ENCODE measurements around the gene SOWAHD. TPM values are rescaled to one million over a fixed set of nuclear protein-coding genes. Genes with fewer than 3 reads are reported as not detected.
"Not testable (repeated sequence)": the region's sequence is repeated elsewhere in the genome, so short reads cannot be mapped to it uniquely, and the experiment has no call there.

SOWAHD gene
- total RNA-seq, 1 donor from 2014 or later = 0.33 TPM

DNA sequence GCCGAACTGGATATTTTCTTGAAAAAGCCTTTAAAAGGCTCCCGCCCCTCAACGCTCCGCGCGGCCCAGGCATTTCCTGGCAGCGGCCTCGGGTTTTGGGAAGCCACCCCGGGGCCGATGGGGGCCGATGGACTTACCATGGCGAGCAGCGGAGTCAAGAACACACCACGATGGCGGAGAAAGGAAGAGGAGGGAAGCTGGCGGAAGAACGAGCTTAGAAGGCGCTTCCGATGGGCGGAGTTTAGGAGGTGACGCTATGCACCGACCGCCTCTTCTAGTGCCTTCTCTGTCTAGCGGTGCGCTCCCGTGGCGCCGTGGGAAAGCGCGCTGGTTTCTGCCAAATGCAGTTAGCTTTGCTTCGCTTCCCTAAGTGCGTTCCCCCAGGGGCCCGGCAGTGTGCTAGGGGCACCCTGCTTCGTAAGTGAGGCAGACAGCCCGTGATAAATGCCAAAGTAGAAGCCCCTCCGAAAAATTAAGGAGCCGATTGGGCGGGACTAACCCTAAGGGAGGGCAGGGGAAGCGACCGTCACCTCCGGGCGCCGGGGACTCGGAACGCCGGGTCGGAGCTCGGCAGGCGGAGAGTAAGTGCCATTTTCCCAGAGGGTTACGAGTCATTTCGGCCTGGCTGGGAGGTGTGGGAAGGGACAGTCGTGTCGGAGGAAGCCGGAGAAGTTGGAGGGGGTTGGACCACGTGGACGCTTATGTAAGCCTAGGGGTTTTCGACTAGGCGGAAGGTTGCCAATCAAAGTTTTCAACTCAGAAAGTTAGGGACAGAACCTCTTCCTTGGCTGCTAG is 33.2 kb downstream of the SOWAHD start, which contains the start of gene RPL39:
RPL39 (minus strand) TSS at position 194 of the 795 bp plus-strand sequence; CDS start at position 140, 54 bp downstream.
- Histone ChIP-seq H3K9me3 (replicated peaks) (no peaks in the 10 kb centered on the region), H3K4me1 (peaks cover 51% of the 10 kb centered on the region), H3K36me3 (peaks cover 12% of the 10 kb centered on the region), H3K4me3 (peak within 1 kb of the TSS; percentile 70), H3K27me3 (ENCODE audit: low read depth) (no peaks in the 10 kb centered on the region), H3K27ac (replicated peaks) (peak within 1 kb of the TSS; percentile 98)
- DNase-seq = peak; percentile 84
- intact Hi-C loops (cut with micrococcal nuclease) = no loop called here
- TF ChIP-seq, protein P1, sequence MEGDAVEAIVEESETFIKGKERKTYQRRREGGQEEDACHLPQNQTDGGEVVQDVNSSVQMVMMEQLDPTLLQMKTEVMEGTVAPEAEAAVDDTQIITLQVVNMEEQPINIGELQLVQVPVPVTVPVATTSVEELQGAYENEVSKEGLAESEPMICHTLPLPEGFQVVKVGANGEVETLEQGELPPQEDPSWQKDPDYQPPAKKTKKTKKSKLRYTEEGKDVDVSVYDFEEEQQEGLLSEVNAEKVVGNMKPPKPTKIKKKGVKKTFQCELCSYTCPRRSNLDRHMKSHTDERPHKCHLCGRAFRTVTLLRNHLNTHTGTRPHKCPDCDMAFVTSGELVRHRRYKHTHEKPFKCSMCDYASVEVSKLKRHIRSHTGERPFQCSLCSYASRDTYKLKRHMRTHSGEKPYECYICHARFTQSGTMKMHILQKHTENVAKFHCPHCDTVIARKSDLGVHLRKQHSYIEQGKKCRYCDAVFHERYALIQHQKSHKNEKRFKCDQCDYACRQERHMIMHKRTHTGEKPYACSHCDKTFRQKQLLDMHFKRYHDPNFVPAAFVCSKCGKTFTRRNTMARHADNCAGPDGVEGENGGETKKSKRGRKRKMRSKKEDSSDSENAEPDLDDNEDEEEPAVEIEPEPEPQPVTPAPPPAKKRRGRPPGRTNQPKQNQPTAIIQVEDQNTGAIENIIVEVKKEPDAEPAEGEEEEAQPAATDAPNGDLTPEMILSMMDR (IDR thresholded peaks at IDR 0.05; ENCODE audit: borderline replicate concordance) = no peak

DNA sequence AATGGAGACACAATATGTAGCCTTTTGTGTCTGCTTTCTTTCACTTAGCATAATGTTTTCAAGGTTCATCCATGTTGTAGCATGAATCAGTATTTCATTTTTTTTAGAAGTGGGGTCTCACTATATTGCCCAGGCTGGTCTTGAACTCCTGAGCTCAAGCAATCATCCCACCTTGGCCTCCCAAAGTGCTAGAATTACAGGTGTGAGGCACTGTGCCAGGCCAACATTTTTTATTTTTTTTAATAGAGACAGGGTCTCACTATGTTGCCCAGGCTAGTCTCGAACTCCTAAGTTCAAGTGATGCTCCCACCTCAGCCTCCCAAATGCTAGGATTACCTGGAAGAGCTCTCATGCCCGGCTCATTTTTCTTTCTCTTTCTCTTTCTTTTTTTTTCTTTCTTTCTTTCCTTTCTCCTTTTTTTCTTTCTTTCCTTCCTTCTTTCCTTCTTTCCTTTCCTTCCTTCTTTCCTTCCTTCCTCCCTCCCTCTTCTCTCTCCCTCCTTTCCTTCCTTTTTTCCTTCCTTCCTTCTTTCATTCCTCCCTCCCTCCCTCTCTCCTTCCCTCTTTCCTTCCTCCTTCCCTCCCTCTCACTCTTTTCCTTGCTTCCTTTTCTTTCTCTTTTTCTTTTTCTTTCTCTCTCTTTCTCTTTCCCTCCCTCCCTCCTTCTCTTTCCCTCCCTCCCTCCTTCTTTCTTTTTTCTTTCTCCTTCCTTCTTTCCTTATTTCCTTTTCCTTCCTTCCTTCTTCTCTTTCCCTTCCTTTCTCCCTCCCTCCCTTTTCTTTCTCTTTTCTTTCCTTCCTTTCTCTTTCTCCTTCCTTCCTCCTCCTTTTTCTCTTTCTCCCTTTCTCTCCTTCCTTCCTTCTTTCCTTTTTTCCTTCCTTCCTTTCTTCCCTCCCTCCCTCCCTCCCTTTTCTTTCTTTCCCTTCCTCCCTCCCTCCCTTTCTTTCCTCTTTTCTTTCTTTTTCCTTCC is 43.1 kb downstream of the SOWAHD start:
- Histone ChIP-seq H3K4me3 (no peak overlapping the region), H3K9me3 (replicated peaks) (no peaks in the 10 kb centered on the region), H3K36me3 (no peaks in the 10 kb centered on the region), H3K4me1 (no peaks in the 10 kb centered on the region), H3K27me3 (ENCODE audit: low read depth) (no peaks in the 10 kb centered on the region), H3K27ac (replicated peaks) (no peak overlapping the region)
- DNase-seq = no peak
- intact Hi-C loops (cut with micrococcal nuclease) = no loop called here
- TF ChIP-seq, protein P1 (IDR thresholded peaks at IDR 0.05; ENCODE audit: borderline replicate concordance) = no peak

DNA sequence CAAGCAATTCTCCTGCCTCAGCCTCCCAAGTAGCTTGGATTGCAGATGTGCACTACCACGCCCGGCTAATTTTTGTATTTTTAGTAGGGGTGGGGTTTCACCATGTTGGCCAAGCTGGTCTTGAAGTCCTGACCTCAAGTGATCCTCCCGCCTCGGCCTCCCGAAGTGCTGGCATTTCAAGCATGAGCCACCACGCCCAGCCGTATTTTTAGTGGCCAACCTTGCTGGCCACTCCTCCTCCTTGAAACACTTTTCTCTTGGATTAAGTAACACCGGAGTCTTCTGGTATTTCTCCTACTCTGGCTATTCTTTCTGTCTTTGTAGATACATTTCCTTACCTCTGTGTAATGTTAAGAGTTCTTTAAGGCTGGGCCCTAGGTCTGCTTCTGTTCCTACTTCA is 44.2 kb downstream of the SOWAHD start:
- TF ChIP-seq, protein P1 (IDR thresholded peaks at IDR 0.05; ENCODE audit: borderline replicate concordance) = no peak
- no peak for DNase-seq
- Histone ChIP-seq H3K9me3 (replicated peaks) (no peaks in the 10 kb centered on the region), H3K36me3 (no peaks in the 10 kb centered on the region), H3K4me3 (no peak overlapping the region), H3K27ac (replicated peaks) (no peak overlapping the region), H3K4me1 (no peaks in the 10 kb centered on the region), H3K27me3 (ENCODE audit: low read depth) (no peaks in the 10 kb centered on the region)
- intact Hi-C loops (cut with micrococcal nuclease) = no loop called here

DNA sequence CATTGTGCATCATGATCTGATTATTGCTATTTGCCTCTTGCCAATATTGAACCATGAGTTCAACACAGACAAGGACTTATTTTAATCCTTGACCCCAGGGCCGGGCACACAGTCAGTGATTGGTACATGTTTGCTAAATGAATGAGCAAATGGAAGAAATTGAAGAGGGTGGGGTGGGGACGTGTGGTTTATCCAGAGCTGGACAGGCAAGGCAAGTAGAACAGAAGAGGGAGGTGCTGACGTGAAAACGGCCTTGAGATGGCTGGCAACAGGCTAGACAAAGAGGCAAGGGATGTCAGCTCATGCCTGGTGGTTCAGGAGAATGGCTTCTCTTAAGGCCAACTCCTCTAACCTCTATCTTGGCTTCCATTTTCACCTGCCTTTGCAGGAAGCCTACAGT is 50.1 kb downstream of the SOWAHD start:
- H3K36me3 ChIP-seq; H3K4me3 ChIP-seq; intact Hi-C loops (cut with micrococcal nuclease); DNase-seq; H3K4me1 ChIP-seq; H3K9me3 ChIP-seq (replicated peaks); H3K27ac ChIP-seq (replicated peaks); H3K27me3 ChIP-seq (ENCODE audit: low read depth): not testable (repeated sequence)

DNA sequence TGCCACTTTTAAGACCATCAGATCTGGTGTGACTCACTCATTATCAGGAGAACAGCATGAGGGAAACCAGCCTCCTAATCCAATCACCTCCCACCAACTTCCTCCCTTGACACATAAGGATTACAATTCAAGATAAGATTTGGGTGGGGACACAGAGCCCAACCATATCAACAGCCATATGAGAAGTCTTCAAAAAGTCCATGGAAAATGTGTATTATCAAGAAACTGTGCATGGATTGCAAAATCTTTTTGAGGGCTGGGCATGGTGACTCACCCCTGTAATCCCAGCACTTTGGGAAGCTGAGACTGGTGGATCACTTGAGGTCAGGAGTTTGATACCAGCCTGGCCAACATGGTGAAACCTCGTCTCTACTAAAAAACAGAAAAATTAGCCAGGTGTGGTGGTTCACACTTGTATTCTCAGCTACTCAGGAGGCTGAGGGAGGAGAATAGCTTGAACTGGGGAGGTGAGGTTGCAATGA is 50.8 kb downstream of the SOWAHD start:
- TF ChIP-seq, protein P1 (IDR thresholded peaks at IDR 0.05; ENCODE audit: borderline replicate concordance) = no peak
- H3K4me1 ChIP-seq = no peaks in the 10 kb centered on the region
- no peaks in the 10 kb centered on the region for H3K27me3 ChIP-seq (ENCODE audit: low read depth)
- intact Hi-C loops (cut with micrococcal nuclease) = no loop called here
- H3K4me3 ChIP-seq = no peak overlapping the region
- no peak for DNase-seq
- H3K27ac ChIP-seq (replicated peaks) = no peak overlapping the region
- no peaks in the 10 kb centered on the region for H3K36me3 ChIP-seq
- H3K9me3 ChIP-seq (replicated peaks) = no peaks in the 10 kb centered on the region

Other genes starting within 250 kb of the SOWAHD start
- 15.2 TPM for gene STEEP1, start 193.2 kb upstream of the SOWAHD start, total RNA-seq
- 61.2 TPM for gene UBE2A, start 184.0 kb upstream of the SOWAHD start, total RNA-seq
- 3.7 TPM for gene NKRF, start 152.2 kb upstream of the SOWAHD start, total RNA-seq
- 5.6 TPM for gene SEPTIN6, start 65.4 kb upstream of the SOWAHD start, total RNA-seq
- 1,056 TPM for gene RPL39, start 33.0 kb downstream of the SOWAHD start, total RNA-seq
- gene UPF3B, start 94.4 kb downstream of the SOWAHD start, total RNA-seq = 3.5 TPM
- gene RNF113A, start 113.1 kb downstream of the SOWAHD start, total RNA-seq = 9.3 TPM
- 584 TPM for gene NDUFA1, start 113.2 kb downstream of the SOWAHD start, total RNA-seq
- not detected for gene AKAP14, start 137.3 kb downstream of the SOWAHD start, total RNA-seq
- gene NKAP, start 185.2 kb downstream of the SOWAHD start, total RNA-seq = 5.0 TPM